Cardiac muscle cell (in vitro differentiated cells and primary cell): ENCODE data around the gene SLC6A1. TPM values are rescaled to one million over a fixed set of nuclear protein-coding genes. Genes with fewer than 3 reads are reported as not detected.

ENCODE experiments used
- DNase-seq, 2 donors: peaks; one replicate each; pipeline versions ENCODE4 v3.0.0 to v3.0.0-alpha.2; 2010 to 2017; ENCODE audit warnings: low read depth in 1 of 2, low spot score in 1 of 2
- H3K27ac ChIP-seq: fragments of 200-600 bp; sonication (generic); 2 replicates; pipeline ENCODE4 v1.5.1; 2016
- H3K27me3 ChIP-seq: fragments of 200-600 bp; sonication (generic); 2 replicates; pipeline ENCODE4 v1.6.0; 2016; ENCODE audit warnings: control low read depth
- H3K36me3 ChIP-seq: fragments of 200-600 bp; sonication (generic); 2 replicates; pipeline ENCODE4 v1.5.1; 2016; ENCODE audit warnings: control low read depth
- H3K4me1 ChIP-seq: fragments of 200-600 bp; sonication (generic); 2 replicates; pipeline ENCODE4 v1.8.1; 2017; ENCODE audit warnings: low read depth, mild to moderate bottlenecking, mixed run types
- H3K4me3 ChIP-seq: fragments of 200-600 bp; sonication (generic); 2 replicates; pipeline ENCODE4 v1.5.1; 2016; ENCODE audit warnings: mild to moderate bottlenecking
- H3K9me3 ChIP-seq: fragments of 200-600 bp; sonication (generic); 2 replicates; pipeline ENCODE4 v1.5.1; 2017; ENCODE audit warnings: low read depth, mild to moderate bottlenecking, control low read depth
- polyA plus RNA-seq: library from polyadenylated mRNA; unstranded; fragments of >200 nt; fragmentation: Nextera tagmentation; extraction: Ambion mirVana; gene quantifications from 2 replicates; pipeline ENCODE4 v1.2.1, GENCODE V29; 2016
- total RNA-seq: library from RNA; depleted of rRNA; stranded (reverse); fragments of >200 nt; gene quantifications from 2 replicates; pipeline ENCODE4 v1.2.3, GENCODE V29; 2016
- TF ChIP-seq, protein P1 (sequence below): IDR thresholded peaks from 2 replicates; pipeline ENCODE4 v1.5.1; 2012; ENCODE audit warnings: low read depth, mild to moderate bottlenecking, low read length

The SLC6A1 gene
- total and polyA plus RNA-seq, 2 experiments from 2014 or later: not detected

DNA sequence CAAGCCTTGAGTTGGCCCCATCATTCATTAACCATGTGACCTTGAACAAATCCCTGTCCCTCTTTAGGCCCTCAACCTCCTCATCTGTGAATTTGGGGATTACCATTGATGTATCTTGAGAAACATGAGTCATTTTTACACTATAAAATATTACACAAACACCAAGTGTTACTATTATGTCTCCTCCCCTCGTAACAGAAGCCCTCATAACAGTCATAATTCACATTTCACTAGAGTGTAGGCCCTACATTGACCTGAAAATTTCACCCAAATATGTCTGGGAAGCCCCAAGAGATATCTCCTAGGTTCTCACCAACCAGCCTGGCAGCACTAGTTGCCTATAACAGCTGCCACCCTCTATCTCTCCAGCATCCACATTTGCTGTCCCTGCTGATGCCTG is 15.8 kb upstream of the SLC6A1 start:
- no peaks in the 10 kb centered on the region for H3K36me3 ChIP-seq
- TF ChIP-seq, protein P1, sequence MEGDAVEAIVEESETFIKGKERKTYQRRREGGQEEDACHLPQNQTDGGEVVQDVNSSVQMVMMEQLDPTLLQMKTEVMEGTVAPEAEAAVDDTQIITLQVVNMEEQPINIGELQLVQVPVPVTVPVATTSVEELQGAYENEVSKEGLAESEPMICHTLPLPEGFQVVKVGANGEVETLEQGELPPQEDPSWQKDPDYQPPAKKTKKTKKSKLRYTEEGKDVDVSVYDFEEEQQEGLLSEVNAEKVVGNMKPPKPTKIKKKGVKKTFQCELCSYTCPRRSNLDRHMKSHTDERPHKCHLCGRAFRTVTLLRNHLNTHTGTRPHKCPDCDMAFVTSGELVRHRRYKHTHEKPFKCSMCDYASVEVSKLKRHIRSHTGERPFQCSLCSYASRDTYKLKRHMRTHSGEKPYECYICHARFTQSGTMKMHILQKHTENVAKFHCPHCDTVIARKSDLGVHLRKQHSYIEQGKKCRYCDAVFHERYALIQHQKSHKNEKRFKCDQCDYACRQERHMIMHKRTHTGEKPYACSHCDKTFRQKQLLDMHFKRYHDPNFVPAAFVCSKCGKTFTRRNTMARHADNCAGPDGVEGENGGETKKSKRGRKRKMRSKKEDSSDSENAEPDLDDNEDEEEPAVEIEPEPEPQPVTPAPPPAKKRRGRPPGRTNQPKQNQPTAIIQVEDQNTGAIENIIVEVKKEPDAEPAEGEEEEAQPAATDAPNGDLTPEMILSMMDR: no peak
- no peak for DNase-seq
- H3K4me3 ChIP-seq: no peak overlapping the region
- no peak overlapping the region for H3K27ac ChIP-seq
- H3K27me3 ChIP-seq: peaks cover 11% of the 10 kb centered on the region
- no peaks in the 10 kb centered on the region for H3K9me3 ChIP-seq
- peaks cover 7% of the 10 kb centered on the region for H3K4me1 ChIP-seq

DNA sequence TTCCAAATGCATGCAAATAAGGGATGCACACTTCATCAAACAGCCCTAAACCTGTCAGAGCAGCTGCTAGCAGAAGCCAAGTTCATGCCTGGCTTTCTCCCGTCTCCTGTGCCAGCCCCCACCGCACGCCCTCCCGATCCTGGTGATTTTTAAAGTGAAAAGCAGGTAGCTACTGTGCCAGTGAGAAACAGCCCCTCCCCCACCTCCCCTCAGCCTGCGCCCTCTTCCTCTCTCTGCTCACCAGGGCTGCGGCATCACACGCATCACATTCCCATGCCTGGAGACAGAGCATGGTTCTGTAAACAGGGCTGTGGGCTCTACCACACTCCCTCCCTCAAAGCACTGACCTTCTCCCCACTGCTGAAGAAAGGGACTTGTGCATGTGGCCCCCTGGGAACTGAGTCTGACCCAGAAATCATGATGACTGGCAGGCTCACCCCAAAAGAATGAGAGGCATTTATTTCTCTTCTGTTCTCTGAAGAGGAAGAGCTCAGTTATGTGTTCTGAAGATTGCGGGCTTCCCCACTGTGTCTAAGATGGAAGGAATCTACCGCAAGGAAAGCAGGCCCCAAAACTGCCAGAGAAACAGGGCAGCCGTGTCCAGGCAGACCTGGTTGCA is 14.5 kb upstream of the SLC6A1 start:
- H3K4me3 ChIP-seq: no peak overlapping the region
- H3K9me3 ChIP-seq: no peaks in the 10 kb centered on the region
- H3K27me3 ChIP-seq: no peaks in the 10 kb centered on the region
- TF ChIP-seq, protein P1: no peak
- H3K4me1 ChIP-seq: peaks cover 17% of the 10 kb centered on the region
- no peak overlapping the region for H3K27ac ChIP-seq
- H3K36me3 ChIP-seq: no peaks in the 10 kb centered on the region
- DNase-seq: peak in 1 of 2 donors; percentile 4

DNA sequence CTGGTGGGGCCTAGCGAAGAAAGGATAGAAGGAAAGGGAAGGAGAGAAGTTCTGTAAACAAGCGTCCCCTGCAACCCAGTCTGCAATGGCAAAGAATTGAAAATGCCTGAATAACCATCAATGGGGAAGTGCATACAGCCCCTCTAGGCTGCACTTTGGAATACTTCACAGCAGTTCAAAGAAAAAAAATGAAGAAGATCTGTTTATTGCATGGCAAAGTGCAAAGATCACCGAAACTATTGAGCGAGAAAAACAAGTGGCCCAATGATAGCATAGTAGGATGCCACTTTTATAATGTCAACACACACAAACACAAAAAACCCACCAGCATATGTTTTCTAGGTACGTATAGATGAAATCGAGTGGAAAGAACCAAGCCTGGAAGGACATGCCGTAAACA is 13.6 kb upstream of the SLC6A1 start:
- no peaks in the 10 kb centered on the region for H3K36me3 ChIP-seq
- H3K9me3 ChIP-seq: no peaks in the 10 kb centered on the region

DNA sequence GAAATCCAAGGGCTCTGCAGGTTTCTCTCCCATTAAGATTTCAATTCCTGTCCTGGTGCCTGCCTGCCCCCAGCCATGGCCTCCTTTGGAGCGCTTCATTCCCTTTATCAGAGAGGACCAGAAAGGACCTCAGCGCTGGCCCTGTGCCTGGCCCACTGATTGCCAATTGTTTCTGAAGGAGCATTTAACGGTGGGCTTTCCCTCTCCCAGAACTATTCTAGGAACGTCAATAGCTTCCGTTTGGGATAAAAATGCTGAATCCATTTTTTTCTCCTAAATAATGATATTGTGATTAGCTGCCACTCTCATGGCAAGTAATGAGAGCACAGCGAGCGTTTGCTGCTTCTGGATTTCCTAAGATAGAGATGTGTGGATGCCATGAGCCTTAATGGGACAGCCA is 12.2 kb upstream of the SLC6A1 start:
- TF ChIP-seq, protein P1: no peak
- H3K4me3 ChIP-seq: no peak overlapping the region
- H3K4me1 ChIP-seq: peaks cover 19% of the 10 kb centered on the region
- no peaks in the 10 kb centered on the region for H3K36me3 ChIP-seq
- H3K27me3 ChIP-seq: no peaks in the 10 kb centered on the region
- peak in 1 of 2 donors; percentile 30 for DNase-seq
- no peak overlapping the region for H3K27ac ChIP-seq
- no peaks in the 10 kb centered on the region for H3K9me3 ChIP-seq

More for the DNA sequence above, 13.6 kb upstream of the SLC6A1 start:
- DNase-seq: no peak
- TF ChIP-seq, protein P1: no peak
- Histone ChIP-seq H3K4me3 (no peak overlapping the region), H3K4me1 (peaks cover 19% of the 10 kb centered on the region), H3K27ac (no peak overlapping the region), H3K27me3 (no peaks in the 10 kb centered on the region)

DNA sequence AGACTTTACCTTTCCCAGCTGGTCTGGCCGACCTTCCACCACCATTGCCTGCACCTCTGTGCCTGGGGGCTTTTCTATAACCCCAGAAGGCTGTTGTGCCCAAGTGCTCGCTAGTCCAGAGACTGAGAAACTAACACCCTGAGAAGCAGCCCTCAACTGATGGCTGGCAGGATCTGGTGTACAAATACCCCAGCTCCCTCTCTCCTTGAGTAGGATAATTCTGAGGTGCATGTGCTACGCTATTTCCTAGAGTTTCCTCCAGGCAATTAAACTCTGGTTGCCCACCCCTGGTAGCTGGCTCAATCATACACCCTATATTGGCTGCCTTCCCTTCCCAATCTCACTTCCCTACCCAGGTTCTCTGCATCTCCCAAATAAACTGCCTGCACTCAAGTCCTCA is 11.5 kb upstream of the SLC6A1 start:
- Histone ChIP-seq H3K36me3 (no peaks in the 10 kb centered on the region), H3K27me3 (no peaks in the 10 kb centered on the region), H3K4me1 (peaks cover 19% of the 10 kb centered on the region), H3K9me3 (no peaks in the 10 kb centered on the region), H3K27ac (no peak overlapping the region), H3K4me3 (no peak overlapping the region)
- DNase-seq: no peak
- TF ChIP-seq, protein P1: no peak
